ENCODE results near the gene GTF3C5. TPM values are rescaled to one million over a fixed set of nuclear protein-coding genes. Genes with fewer than 3 reads are reported as not detected.

Gene GTF3C5
- total RNA-seq, 4 donors from 2014 or later: 49.4 to 94.2 (median 73.3) TPM

DNA sequence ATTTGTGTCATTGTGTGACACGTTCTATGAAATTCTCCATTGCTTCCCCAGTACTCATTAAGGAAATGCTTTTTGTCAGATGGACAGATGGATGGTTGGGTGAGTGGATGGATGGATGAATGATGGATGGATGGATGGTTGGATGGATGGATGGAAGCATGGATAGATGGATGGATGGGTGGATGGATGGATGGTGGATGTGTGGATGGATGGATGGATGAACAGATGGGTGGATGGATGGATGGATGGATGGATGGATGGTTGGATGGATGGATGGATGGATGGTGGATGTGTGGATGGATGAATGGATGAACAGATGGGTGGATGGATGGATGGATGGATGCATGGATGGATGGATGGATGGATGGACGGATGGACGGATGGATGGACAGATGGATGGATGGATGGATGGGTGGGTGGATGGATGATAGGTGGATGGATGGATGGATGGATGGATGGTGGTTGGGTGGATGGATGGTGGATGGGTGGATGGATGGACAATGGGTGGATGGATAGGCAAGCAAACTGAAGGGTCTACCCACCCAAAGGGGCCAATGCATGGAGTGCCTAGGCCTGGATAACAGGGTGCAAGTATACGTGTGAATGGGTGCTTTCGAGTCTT is 24.0 kb upstream of the GTF3C5 start:
- peaks cover 0 to 21% of the 10 kb centered on the region in 2 donors for H3K27me3 ChIP-seq
- H3K27ac ChIP-seq: no peak overlapping the region
- WGBS, 2 donors: 87 to 93% methylated on average over 5 of the region's 5 CpGs
- H3K9me3 ChIP-seq: peaks cover 0 to 3% (median 0%) of the 10 kb centered on the region in 4 donors
- H3K36me3 ChIP-seq: no peaks in the 10 kb centered on the region
- H3K4me3 ChIP-seq: no peak overlapping the region
- TF ChIP-seq, protein P1, sequence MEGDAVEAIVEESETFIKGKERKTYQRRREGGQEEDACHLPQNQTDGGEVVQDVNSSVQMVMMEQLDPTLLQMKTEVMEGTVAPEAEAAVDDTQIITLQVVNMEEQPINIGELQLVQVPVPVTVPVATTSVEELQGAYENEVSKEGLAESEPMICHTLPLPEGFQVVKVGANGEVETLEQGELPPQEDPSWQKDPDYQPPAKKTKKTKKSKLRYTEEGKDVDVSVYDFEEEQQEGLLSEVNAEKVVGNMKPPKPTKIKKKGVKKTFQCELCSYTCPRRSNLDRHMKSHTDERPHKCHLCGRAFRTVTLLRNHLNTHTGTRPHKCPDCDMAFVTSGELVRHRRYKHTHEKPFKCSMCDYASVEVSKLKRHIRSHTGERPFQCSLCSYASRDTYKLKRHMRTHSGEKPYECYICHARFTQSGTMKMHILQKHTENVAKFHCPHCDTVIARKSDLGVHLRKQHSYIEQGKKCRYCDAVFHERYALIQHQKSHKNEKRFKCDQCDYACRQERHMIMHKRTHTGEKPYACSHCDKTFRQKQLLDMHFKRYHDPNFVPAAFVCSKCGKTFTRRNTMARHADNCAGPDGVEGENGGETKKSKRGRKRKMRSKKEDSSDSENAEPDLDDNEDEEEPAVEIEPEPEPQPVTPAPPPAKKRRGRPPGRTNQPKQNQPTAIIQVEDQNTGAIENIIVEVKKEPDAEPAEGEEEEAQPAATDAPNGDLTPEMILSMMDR (IDR thresholded peaks at IDR 0.05): no peak
- TF ChIP-seq POLR2A (IDR thresholded peaks at IDR 0.05) (no peak), EP300 (IDR thresholded peaks at IDR 0.05) (no peak)
- no peak for DNase-seq (ENCODE audit: low spot score in 2 of 2)
- no peaks in the 10 kb centered on the region for H3K4me1 ChIP-seq

DNA sequence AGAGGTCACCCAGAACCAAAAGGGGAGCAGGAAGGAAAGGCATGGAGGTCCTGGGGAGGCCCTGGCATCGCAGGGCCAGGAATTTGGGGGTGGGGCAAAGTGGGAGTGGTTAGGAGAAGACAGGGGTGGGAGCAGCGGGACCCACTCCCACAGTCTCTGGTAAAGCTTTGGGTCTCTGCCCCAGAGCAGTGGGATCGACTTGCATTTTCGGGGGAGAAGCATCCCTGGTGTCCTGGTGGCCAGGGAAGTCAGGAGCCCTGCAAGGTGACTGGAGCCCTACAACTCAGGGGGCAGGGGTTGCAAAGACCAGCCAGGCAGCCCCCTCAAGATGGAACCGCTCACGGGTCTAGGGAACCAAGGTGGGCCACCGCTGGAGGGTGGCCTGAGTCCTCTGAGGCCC is 22.4 kb upstream of the GTF3C5 start:
- Histone ChIP-seq H3K9me3 (peaks cover 0 to 3% (median 0%) of the 10 kb centered on the region in 4 donors), H3K36me3 (no peaks in the 10 kb centered on the region), H3K4me1 (no peaks in the 10 kb centered on the region), H3K4me3 (no peak overlapping the region), H3K27me3 (peaks cover 0 to 9% of the 10 kb centered on the region in 2 donors), H3K27ac (no peak overlapping the region)
- no peak for DNase-seq (ENCODE audit: low spot score in 2 of 2)
- WGBS, 2 donors: 78 to 82% methylated on average over 6 to 7 of the region's 7 CpGs
- no peak for TF ChIP-seq POLR2A (IDR thresholded peaks at IDR 0.05)
- no peak for TF ChIP-seq EP300 (IDR thresholded peaks at IDR 0.05)
- TF ChIP-seq, protein P1 (IDR thresholded peaks at IDR 0.05): no peak

DNA sequence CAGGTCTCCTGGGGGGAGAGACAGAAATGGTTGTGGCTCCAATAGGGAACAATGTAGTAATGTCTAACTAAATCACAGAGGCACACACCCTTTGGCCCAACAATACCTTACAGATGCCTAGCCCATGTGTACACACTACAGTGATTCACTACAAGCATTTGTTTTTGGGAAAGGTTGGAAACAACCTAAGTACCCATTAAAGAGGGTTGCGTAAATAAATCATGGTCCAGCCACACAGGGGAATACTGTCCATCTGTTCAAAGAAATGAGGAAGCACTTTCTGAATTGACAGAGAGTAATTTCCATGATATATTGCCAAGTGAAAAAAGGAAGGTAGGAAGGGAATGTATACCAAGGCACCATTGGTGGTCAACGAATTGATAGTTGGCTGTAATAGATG is 22.0 kb upstream of the GTF3C5 start:
- Histone ChIP-seq H3K27me3 (peaks cover 0 to 4% of the 10 kb centered on the region in 2 donors), H3K4me1 (no peaks in the 10 kb centered on the region), H3K9me3 (peaks cover 0 to 7% (median 0%) of the 10 kb centered on the region in 4 donors), H3K4me3 (no peak overlapping the region), H3K36me3 (no peaks in the 10 kb centered on the region), H3K27ac (no peak overlapping the region)
- 73 to 88% methylated on average over 2 of the region's 2 CpGs for WGBS, 2 donors
- no peak for DNase-seq (ENCODE audit: low spot score in 2 of 2)
- TF ChIP-seq POLR2A (IDR thresholded peaks at IDR 0.05) (no peak), EP300 (IDR thresholded peaks at IDR 0.05) (no peak)
- TF ChIP-seq, protein P1 (IDR thresholded peaks at IDR 0.05): no peak

DNA sequence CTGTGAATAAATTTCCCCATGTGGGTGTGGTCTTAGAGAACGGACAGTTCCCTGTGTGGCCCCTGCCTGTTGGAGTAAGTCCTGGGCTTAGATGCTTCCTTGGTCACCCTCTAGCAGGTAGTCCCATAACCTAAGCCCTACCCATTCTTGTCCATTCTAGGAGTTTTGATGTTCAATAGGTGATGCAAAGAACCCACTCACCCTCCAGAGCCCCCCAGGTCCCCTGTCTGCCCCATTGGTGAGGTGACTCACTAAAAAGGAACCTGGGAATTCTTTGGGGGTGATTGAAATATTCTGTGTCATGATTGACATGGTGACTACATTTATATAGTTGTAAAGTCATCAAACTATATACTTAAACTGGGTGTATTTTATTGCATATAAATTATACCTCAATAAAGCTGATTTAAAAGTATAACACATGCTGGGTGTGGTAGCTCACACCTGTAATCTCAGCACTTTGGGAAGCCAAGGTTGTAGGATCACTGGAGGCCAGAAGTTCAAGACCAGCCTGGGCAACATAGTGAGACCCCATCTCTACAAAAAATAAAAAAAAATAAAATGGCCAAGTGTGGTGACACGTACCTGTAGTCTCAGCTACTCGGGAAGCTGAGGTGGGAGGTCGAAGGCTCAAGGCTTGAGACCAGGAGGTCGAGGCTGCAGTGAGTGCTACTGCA is 20.8 kb upstream of the GTF3C5 start:
- no peaks in the 10 kb centered on the region for H3K4me1 ChIP-seq
- no peaks in the 10 kb centered on the region for H3K27me3 ChIP-seq
- 74 to 78% methylated on average over 5 of the region's 5 CpGs for WGBS, 2 donors
- TF ChIP-seq POLR2A (IDR thresholded peaks at IDR 0.05): no peak
- TF ChIP-seq, protein P1 (IDR thresholded peaks at IDR 0.05): no peak
- no peak for TF ChIP-seq EP300 (IDR thresholded peaks at IDR 0.05)
- H3K4me3 ChIP-seq: no peak overlapping the region
- peaks cover 0 to 20% (median 0%) of the 10 kb centered on the region in 4 donors for H3K9me3 ChIP-seq
- no peak for DNase-seq (ENCODE audit: low spot score in 2 of 2)
- no peak overlapping the region for H3K27ac ChIP-seq
- H3K36me3 ChIP-seq: no peaks in the 10 kb centered on the region

DNA sequence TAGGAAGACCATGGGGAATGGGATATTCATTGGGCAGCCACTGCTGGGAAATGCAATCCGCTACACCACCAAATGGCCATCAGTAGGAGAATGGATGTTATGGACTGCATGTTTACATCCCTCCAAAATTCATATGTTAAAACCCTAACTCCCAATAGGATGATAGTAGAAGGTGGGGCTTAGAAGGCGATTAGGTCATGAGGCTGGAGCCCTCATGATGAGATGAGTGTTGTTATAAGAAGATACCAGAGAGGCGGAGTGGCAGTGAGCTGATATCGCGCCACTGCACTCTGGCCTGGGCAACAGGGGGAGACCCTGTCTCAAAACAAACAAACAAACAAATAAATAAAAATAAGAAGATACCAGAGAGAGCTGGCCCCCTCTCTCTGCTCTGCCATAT is 16.1 kb upstream of the GTF3C5 start:
- no peak overlapping the region for H3K4me3 ChIP-seq
- 82 to 95% methylated on average over 5 of the region's 5 CpGs for WGBS, 2 donors
- TF ChIP-seq POLR2A (IDR thresholded peaks at IDR 0.05) (no peak), EP300 (IDR thresholded peaks at IDR 0.05) (no peak)
- TF ChIP-seq, protein P1 (IDR thresholded peaks at IDR 0.05): no peak
- H3K27me3 ChIP-seq: no peaks in the 10 kb centered on the region
- H3K36me3 ChIP-seq: no peaks in the 10 kb centered on the region
- peaks cover 0 to 49% (median 0%) of the 10 kb centered on the region in 4 donors for H3K9me3 ChIP-seq
- DNase-seq (ENCODE audit: low spot score in 2 of 2): no peak
- H3K27ac ChIP-seq: no peak overlapping the region
- no peaks in the 10 kb centered on the region for H3K4me1 ChIP-seq
